ENCODE measurements around the gene CFAP46.

CFAP46 gene

GRCh38 chr10:132768346-132769248, 173.8 kb downstream of the CFAP46 start:
- no peak for DNase-seq (ENCODE audit: low spot score)

DNA sequence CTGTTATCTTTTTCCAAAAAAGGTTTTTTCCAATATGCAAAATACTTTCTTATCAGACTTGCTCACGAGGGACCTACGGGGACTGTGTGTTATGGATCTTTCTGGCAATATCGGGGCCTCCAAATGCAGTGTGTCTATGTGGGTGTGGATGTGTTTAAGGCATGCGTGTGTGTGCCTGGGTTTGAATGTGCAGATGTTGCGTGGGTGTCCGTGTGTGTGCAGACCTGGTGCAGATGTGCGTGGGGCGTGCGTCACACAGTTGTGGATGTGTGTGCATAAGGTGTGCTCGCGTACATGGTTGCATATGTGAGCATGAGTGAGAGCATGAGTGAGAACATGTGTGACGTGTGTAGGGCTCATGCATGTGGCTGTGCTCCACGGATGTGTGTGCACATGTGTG, 176.1 kb downstream of the CFAP46 start:
- no peak for DNase-seq (ENCODE audit: low spot score)

DNA sequence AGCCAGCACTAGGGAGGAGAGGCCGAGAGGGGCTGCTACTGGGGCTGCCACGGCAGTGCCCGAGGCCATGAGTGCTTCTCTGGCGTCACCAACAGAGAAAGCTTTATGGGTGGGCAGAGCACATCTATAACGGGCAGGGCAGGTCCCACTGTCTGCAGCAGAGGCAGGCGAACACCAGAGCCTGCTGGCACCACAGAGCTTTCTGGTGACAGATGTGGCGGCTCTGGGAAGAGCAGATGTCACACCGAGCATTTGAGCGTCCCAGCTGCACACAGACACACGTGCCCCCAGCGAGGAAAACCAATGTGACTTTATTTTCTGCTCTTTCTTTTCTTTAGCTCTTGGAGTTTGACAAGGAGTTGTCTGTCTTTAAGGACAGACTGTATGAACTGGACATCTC, 176.9 kb downstream of the CFAP46 start:
- DNase-seq (ENCODE audit: low spot score), result no peak

DNA sequence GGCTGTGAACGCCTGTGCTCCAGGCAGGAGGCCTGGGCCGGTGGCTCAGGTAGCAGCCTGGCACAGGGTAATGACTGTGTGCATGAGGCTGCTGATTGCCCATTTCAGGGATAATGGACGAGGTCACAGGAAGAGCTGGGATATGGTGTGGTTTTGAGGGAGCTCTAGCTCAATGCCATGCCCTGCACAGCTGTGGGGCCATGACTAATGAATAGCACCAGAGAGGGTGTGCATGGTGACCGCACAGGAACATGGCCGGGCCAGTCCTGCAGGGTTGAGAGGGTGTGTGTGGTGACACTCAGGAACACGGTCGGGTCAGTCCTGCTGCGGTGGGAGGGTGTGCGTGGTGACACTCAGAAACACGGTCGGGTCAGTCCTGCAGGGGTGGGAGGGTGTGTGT, 178.3 kb downstream of the CFAP46 start:
- DNase-seq (ENCODE audit: low spot score), result peak; percentile 12

GRCh38 chr10:132763545-132763944, 178.8 kb downstream of the CFAP46 start:
- no peak for DNase-seq (ENCODE audit: low spot score)

DNA sequence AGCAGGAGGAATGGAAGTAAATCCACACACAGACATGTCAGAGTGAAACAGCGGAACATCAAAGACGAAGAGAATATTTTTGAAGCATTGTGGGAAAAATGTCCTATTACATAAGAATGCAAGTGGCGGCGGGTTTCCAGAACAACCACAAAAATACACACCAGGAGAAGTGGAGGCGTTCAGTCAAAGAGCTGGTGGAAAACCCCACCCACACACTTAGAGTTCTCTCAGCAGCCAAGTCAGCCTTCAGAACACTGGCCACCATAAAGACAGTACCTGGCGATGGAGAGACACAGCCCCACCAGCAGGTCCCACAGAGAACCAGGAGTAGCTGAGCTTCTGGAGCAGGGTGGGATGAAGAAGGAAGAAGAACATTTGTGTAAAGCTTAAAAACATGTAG, 180.1 kb downstream of the CFAP46 start:
- no peak for DNase-seq (ENCODE audit: low spot score)

- no peak for DNase-seq (ENCODE audit: low spot score)
These were observed 180.8 kb downstream of the CFAP46 start for GRCh38 chr10:132761395-132762060.

DNA sequence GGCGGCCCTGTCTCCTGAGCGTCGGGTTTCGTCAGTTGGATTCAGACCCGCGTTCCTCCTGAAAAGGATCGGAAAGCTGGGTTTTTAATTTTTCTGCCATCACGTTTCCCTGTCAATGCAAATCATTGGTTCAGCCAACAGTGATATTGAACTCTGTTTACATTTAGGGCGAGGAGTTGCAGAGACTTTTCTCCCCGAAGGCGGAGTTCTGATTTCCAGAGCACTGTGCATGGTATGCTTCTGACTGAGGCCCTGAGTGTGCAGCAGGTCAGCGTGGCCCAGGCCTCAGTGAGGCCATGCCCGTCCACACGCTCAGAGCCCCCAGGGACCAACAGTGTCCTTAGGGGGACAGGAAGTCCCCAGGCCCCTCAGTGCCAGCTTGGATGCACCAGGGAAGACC, 183.5 kb downstream of the CFAP46 start:
- DNase-seq (ENCODE audit: low spot score), result no peak
